ENCODE results near the gene COL20A1.

DNA sequence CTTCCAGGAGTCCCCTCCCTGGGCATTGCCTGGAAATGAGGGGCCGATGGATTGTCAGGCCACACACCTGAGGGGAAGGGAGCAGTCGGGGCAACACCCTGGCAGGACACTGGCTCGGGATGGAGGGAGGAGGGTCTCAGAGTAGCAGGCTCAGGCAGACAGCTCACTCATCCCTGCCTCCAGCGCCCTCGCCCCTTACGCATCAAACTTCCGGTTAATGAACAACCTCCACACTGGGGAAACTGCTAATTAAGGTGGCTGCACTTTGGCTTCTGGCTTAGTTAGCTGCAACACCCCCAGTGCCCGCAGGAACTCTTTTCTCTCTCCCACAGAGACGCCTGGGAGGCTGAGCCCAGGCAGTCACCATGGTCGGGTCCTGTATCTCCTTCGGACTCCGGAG lies 81.5 kb downstream of the COL20A1 start:
- TF ChIP-seq, protein P1, sequence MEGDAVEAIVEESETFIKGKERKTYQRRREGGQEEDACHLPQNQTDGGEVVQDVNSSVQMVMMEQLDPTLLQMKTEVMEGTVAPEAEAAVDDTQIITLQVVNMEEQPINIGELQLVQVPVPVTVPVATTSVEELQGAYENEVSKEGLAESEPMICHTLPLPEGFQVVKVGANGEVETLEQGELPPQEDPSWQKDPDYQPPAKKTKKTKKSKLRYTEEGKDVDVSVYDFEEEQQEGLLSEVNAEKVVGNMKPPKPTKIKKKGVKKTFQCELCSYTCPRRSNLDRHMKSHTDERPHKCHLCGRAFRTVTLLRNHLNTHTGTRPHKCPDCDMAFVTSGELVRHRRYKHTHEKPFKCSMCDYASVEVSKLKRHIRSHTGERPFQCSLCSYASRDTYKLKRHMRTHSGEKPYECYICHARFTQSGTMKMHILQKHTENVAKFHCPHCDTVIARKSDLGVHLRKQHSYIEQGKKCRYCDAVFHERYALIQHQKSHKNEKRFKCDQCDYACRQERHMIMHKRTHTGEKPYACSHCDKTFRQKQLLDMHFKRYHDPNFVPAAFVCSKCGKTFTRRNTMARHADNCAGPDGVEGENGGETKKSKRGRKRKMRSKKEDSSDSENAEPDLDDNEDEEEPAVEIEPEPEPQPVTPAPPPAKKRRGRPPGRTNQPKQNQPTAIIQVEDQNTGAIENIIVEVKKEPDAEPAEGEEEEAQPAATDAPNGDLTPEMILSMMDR (IDR thresholded peaks at IDR 0.05), result no peak
- TF ChIP-seq POLR2A (IDR thresholded peaks at IDR 0.05) (no peak), POLR2AphosphoS5 (IDR thresholded peaks at IDR 0.05) (no peak)

Measured in stomach (tissue), 4 donors.